H1 (cell line): ENCODE results near the gene BEST2. TPM values are rescaled to one million over a fixed set of nuclear protein-coding genes. Genes with fewer than 3 reads are reported as not detected.
A peak's percentile ranks its signal among the peaks of the same experiment; 100 is the strongest.

ENCODE experiments used
- CBX8 ChIP-seq: fragments of 300-800, 300-1000 bp; sonication (generic); IDR thresholded peaks from 2 replicates; pipeline ENCODE4 v1.7.1; 2016; ENCODE audit warnings: low read depth, low read length, borderline replicate concordance
- POLR2A ChIP-seq, 2 experiments: IDR thresholded peaks; 1 replicate in 1 of 2; 2 replicates in 1 of 2; pipeline ENCODE4 v1.6.1; 2011; ENCODE audit warnings: low read depth in 2 of 2, low read length in 2 of 2, mild to moderate bottlenecking in 2 of 2; ENCODE audit errors: control extremely low read depth in 1 of 2
- RFX5 ChIP-seq: IDR thresholded peaks from 2 replicates; pipeline ENCODE4 v1.6.1; 2011; ENCODE audit warnings: low read depth, low read length, improper control_type of control experiment, borderline replicate concordance
- SIN3A ChIP-seq, 2 experiments: IDR thresholded peaks in 1 of 2; conservative IDR thresholded peaks in 1 of 2; 2 replicates each; pipeline ENCODE4 v1.6.1; 2011 to 2012; ENCODE audit warnings: low read length in 2 of 2, improper control_type of control experiment in 1 of 2, low read depth in 1 of 2, mild to moderate bottlenecking in 1 of 2
- SP1 ChIP-seq: IDR thresholded peaks from 2 replicates; pipeline ENCODE4 v1.6.1; 2011; ENCODE audit warnings: low read depth, low read length
- SP2 ChIP-seq: IDR thresholded peaks from 2 replicates; pipeline ENCODE4 v1.6.1; 2012; ENCODE audit warnings: mild to moderate bottlenecking, low read length, inconsistent platforms
- polyA plus RNA-seq, 7 experiments: library from polyadenylated mRNA; depleted of rRNA in 3 of 7; stranded (reverse) in 5 of 7; unstranded in 2 of 7; fragments of >200 nt in 5 of 7; fragments of 200-250 nt in 2 of 7; gene quantifications; 1 replicate in 5 of 7; 2 replicates in 1 of 7; 4 replicates in 1 of 7; pipeline versions ENCODE4 v1.2.1 to v1.2.3, GENCODE V29; 2011 to 2013; ENCODE audit warnings: missing spikeins in 2 of 7, mixed read lengths in 2 of 7
- total RNA-seq: library from RNA; stranded (reverse); fragmentation: NEBNext Ultra II Directional; extraction: Animal tissue kit (Norgen Biotek cat#: 25700); gene quantifications from 2 replicates; pipeline ENCODE4 v1.2.1, GENCODE V29; 2021
- TF ChIP-seq, protein P1 (sequence below), 3 experiments: IDR thresholded peaks; 1 replicate in 2 of 3; 2 replicates in 1 of 3; pipeline versions ENCODE4 v1.5.1 to v1.6.1; 2011; ENCODE audit warnings: low read length in 3 of 3, mild to moderate bottlenecking in 3 of 3, inconsistent platforms in 2 of 3, low read depth in 1 of 3, moderate library complexity in 1 of 3; ENCODE audit not compliant: insufficient read depth in 1 of 3; ENCODE audit errors: control extremely low read depth in 1 of 3

BEST2 gene
- total and polyA plus RNA-seq, 2 of the 8 experiments (the other 6 are each of a cell fraction or from before 2014, with no cell fraction given): 4.6 to 7.3 TPM

DNA sequence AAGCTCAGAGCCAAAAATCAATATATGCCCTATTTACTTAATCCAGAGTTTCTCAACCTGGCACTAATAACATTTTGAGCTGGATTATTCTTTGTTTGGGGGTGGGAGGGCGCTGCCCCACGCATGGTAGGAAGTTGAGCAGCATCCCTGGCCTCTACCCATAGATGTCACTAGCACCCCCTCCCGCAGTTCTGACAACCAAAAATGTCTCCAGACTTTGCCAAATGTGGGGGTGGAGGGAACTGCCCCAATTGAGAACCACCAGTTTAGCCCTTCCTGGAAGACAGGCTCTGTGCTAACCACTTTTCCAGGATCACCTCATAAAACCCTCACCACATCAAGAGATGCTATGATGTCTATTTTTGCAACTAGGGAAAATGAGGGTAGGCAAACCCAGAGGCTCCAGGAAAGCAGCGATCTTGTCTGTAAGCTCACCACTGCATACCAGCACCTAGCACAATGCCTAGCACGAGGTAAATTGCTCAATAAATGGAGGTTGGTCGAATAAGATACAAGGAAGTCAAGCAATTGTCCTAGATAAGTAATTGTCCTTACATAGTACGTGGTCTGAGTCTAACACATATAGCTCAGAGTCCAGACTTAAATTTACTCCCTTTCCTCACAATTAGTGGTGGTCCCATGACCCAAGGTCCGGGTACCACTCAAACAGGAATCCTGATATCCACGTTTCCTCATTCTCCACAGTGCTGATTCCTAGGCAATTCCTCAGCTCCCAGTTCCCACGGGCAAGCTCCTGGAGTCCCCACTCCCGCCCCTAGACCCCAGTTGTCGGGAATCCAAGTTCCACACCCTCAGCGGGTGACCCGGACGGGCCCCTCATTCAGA lies 18.0 kb upstream of the BEST2 start (continued):
- TF ChIP-seq, protein P1, sequence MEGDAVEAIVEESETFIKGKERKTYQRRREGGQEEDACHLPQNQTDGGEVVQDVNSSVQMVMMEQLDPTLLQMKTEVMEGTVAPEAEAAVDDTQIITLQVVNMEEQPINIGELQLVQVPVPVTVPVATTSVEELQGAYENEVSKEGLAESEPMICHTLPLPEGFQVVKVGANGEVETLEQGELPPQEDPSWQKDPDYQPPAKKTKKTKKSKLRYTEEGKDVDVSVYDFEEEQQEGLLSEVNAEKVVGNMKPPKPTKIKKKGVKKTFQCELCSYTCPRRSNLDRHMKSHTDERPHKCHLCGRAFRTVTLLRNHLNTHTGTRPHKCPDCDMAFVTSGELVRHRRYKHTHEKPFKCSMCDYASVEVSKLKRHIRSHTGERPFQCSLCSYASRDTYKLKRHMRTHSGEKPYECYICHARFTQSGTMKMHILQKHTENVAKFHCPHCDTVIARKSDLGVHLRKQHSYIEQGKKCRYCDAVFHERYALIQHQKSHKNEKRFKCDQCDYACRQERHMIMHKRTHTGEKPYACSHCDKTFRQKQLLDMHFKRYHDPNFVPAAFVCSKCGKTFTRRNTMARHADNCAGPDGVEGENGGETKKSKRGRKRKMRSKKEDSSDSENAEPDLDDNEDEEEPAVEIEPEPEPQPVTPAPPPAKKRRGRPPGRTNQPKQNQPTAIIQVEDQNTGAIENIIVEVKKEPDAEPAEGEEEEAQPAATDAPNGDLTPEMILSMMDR (IDR thresholded peaks at IDR 0.05; ENCODE audit: control extremely low read depth in 1 of 3, insufficient read depth in 1 of 3, low read depth in 1 of 3, low read length in 3 of 3): peak; percentile 46 to 51 (median 49)
- TF ChIP-seq SP1 (no peak), POLR2A (IDR thresholded peaks at IDR 0.05; ENCODE audit: control extremely low read depth in 1 of 2, low read depth in 2 of 2, low read length in 2 of 2) (no peak), SIN3A (conservative IDR thresholded peaks at IDR 0.05 in 1 of 2, IDR thresholded peaks at IDR 0.05 in 1 of 2; ENCODE audit: low read depth in 1 of 2, low read length in 2 of 2) (peak in 1 of 2 experiments; percentile 38; a peak in 2 of 4 replicates), SP2 (no peak), CBX8 (no peak), RFX5 (no peak)
